Stomach (tissue), 9 donors: Measurements from ENCODE around the gene CBLIF. TPM values are rescaled to one million over a fixed set of nuclear protein-coding genes. Genes with fewer than 3 reads are reported as not detected.

Source experiments
- DNase-seq, 2 donors: peaks; one replicate each; pipeline versions ENCODE4 v3.0.0 to v3.0.0-alpha.2; 2013 to 2019
- H3K27ac ChIP-seq, 5 donors: fragments of 200-600 bp in 4 of 5; sonication (generic) in 4 of 5; one replicate each; pipeline ENCODE4 v1.5.1; 2013 to 2019; ENCODE audit warnings: mild to moderate bottlenecking in 1 of 5, moderate library complexity in 1 of 5
- H3K27me3 ChIP-seq, 3 donors: fragments of 200-600 bp; sonication (generic); one replicate each; pipeline ENCODE4 v1.5.1; 2017 to 2019; ENCODE audit warnings: mixed run types in 1 of 3
- H3K36me3 ChIP-seq, 4 donors: fragments of 200-600 bp; sonication (generic); 1 replicate in 3 of 4; 2 replicates in 1 of 4; pipeline ENCODE4 v1.5.1; 2016 to 2019
- H3K4me1 ChIP-seq, 4 donors: fragments of 200-600 bp; sonication (generic); one replicate each; pipeline ENCODE4 v1.5.1; 2016 to 2019
- H3K4me3 ChIP-seq, 4 donors: fragments of 200-600 bp; sonication (generic) in 3 of 4; one replicate each; pipeline ENCODE4 v1.5.1; 2016 to 2019; ENCODE audit warnings: mild to moderate bottlenecking in 1 of 4
- H3K9me3 ChIP-seq, 4 donors: fragments of 200-600 bp; sonication (generic); one replicate each; pipeline ENCODE4 v1.5.1; 2016 to 2019
- EP300 ChIP-seq: sonication (generic); formaldehyde crosslinking; IDR thresholded peaks from one replicate; pipeline ENCODE4 v1.6.1; 2017; ENCODE audit warnings: antibody characterized with exemption
- POLR2A ChIP-seq, 4 donors: fragments of 450-650 bp; IDR thresholded peaks; one replicate each; pipeline ENCODE4 v1.6.1; 2016; ENCODE audit warnings: antibody characterized with exemption in 4 of 4, control low read depth in 2 of 4, mild to moderate bottlenecking in 1 of 4, moderate library complexity in 1 of 4
- POLR2AphosphoS5 ChIP-seq, 3 donors: sonication (generic); formaldehyde crosslinking; IDR thresholded peaks; one replicate each; pipeline ENCODE4 v1.6.1; 2016; ENCODE audit warnings: antibody characterized with exemption in 3 of 3
- WGBS, 5 donors: extraction: QIAGEN DNeasy Blood & Tissue Kit in 3 of 5; methylation state at CpG; one replicate each; pipeline versions ENCODE4 v1.1.5 to v1.1.7; 2013 to 2018; 5-methylcytosine and 5-hydroxymethylcytosine counted together
- intact Hi-C: fragments of 100-400 bp; cut with DNase I; formaldehyde crosslinking; loops from one replicate; pipeline ENCODE4 v1.15.1; 2023; ENCODE audit warnings: low total_unique reads
- polyA plus RNA-seq, 3 donors: library from polyadenylated mRNA; stranded (reverse); fragments of 200-250 nt; gene quantifications; one replicate each; pipeline ENCODE4 v1.2.3, GENCODE V29; 2013
- total RNA-seq, 5 donors: library from RNA; depleted of rRNA; stranded (reverse); fragments of >200 nt; gene quantifications; one replicate each; pipeline versions ENCODE4 v1.1.0 to v1.2.3, GENCODE V29; 2014 to 2016
- TF ChIP-seq, protein P1 (sequence below), 7 experiments: fragments of 450-650 bp in 4 of 7; fragments of 200-600 bp in 3 of 7; sonication (generic) in 3 of 7; IDR thresholded peaks; one replicate each; pipeline ENCODE4 v1.5.1; 2016 to 2019; ENCODE audit warnings: antibody characterized with exemption in 7 of 7, control low read depth in 2 of 7, mild to moderate bottlenecking in 1 of 7
- donor health status: healthy with polysubstance abuse.
- donor health status: Bipolar disorder and iron deficiency.
- donor health status: healthy.

Gene CBLIF
- total and polyA plus RNA-seq, 8 donors, result 2.9 to 2,010 (median 629) TPM

DNA sequence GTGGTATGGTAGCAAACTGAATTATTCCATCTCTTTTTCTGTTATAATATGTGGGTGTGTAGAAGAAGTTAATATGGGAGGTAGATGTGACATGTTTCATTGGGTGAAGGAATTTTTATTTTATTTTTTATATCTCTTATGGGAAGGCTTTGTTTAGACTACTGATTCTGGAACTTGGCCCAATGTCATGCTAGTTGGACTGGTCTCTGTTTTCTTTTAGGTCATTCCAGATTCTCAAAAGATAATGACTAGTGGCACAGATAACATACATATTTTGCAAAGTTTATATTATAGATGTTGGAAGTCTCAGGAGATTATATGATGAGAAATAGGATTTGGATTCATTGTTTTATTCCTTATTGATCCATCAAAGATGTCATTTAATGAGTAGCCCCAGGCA is 32.0 kb upstream of the CBLIF start:
- TF ChIP-seq EP300 (no peak), POLR2A (IDR thresholded peaks at IDR 0.05) (no peak), POLR2AphosphoS5 (IDR thresholded peaks at IDR 0.05) (no peak)
- TF ChIP-seq, protein P1, sequence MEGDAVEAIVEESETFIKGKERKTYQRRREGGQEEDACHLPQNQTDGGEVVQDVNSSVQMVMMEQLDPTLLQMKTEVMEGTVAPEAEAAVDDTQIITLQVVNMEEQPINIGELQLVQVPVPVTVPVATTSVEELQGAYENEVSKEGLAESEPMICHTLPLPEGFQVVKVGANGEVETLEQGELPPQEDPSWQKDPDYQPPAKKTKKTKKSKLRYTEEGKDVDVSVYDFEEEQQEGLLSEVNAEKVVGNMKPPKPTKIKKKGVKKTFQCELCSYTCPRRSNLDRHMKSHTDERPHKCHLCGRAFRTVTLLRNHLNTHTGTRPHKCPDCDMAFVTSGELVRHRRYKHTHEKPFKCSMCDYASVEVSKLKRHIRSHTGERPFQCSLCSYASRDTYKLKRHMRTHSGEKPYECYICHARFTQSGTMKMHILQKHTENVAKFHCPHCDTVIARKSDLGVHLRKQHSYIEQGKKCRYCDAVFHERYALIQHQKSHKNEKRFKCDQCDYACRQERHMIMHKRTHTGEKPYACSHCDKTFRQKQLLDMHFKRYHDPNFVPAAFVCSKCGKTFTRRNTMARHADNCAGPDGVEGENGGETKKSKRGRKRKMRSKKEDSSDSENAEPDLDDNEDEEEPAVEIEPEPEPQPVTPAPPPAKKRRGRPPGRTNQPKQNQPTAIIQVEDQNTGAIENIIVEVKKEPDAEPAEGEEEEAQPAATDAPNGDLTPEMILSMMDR (IDR thresholded peaks at IDR 0.05), result no peak
- intact Hi-C loops, result no loop called here
- Histone ChIP-seq H3K4me1 (no peaks in the 10 kb centered on the region), H3K9me3 (no peaks in the 10 kb centered on the region), H3K4me3 (no peak overlapping the region), H3K27me3 (no peaks in the 10 kb centered on the region), H3K36me3 (no peaks in the 10 kb centered on the region), H3K27ac (no peak overlapping the region)
- no peak for DNase-seq

DNA sequence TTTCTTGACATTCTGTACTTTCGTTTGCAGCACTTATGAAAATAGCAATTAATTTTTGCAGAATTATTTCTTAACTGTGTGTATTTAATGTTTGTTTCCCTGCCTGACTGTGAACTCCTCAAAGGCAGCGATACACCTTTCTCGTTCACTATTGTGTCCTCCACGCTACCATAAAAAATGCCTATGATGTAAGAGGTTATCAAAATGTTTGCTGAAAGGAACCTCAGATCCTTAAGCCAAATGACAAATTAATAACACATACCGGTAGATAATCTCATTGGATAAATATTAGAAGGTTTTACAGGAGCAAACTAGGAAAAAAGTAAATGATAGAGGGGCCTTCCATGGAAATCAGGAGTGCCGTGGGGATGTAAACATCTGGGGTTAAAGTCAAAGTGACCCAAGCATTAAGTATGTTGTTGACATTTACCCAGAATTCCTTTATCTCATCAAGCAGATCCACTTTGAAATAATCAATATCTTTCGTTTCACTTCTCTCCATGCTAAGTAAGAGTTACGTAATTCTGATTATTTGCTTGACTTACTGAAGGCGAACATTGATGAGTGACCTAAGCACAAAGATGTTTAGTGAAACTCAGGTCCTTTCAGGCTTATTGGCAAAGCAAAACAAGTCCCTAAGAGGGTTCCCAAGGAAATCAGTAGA is 30.7 kb upstream of the CBLIF start:
- TF ChIP-seq EP300 (no peak), POLR2AphosphoS5 (IDR thresholded peaks at IDR 0.05) (peak in 2 of 3 donors; percentile 45 to 57)
- H3K27me3 ChIP-seq, result no peaks in the 10 kb centered on the region
- peak overlapping the region in 2 of 5 donors; percentile 12 to 41 for H3K27ac ChIP-seq
- DNase-seq, result peak in 1 of 2 donors; percentile 33
- no peaks in the 10 kb centered on the region for H3K4me1 ChIP-seq
- H3K9me3 ChIP-seq, result no peaks in the 10 kb centered on the region
- WGBS, 5 donors, result 20 to 36% (median 27%) methylated on average over 9 of the region's 9 CpGs
- no peak overlapping the region for H3K4me3 ChIP-seq
- H3K36me3 ChIP-seq, result no peaks in the 10 kb centered on the region
- intact Hi-C loops, result no loop called here

DNA sequence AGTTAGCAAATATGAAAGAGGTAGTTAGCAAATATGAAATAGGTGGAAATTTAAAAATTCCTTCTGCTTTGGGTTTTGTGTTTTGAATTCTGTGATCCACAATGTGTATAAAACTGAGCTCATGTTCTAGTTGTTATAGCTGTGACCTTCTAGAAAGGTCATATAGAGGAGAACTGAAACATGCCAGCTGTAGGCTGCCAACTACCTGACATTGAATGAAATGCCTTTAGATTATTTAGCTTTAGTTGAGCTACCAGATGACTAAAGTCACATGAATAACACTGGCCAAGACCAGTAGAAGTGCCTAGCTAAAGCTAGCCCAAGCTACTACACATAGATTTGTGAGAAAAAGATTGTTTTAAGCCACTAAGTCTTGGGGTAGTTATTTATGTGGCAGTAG is 26.8 kb upstream of the CBLIF start:
- no peak for DNase-seq
- no peaks in the 10 kb centered on the region for H3K36me3 ChIP-seq
- no peaks in the 10 kb centered on the region for H3K4me1 ChIP-seq
- TF ChIP-seq EP300, result no peak
- no peak for TF ChIP-seq POLR2AphosphoS5 (IDR thresholded peaks at IDR 0.05)
- TF ChIP-seq POLR2A (IDR thresholded peaks at IDR 0.05), result no peak
- TF ChIP-seq, protein P1 (IDR thresholded peaks at IDR 0.05), result no peak
- H3K27me3 ChIP-seq, result no peaks in the 10 kb centered on the region
- no peak overlapping the region for H3K4me3 ChIP-seq
- H3K27ac ChIP-seq, result no peak overlapping the region
- intact Hi-C loops, result no loop called here
- no peaks in the 10 kb centered on the region for H3K9me3 ChIP-seq

DNA sequence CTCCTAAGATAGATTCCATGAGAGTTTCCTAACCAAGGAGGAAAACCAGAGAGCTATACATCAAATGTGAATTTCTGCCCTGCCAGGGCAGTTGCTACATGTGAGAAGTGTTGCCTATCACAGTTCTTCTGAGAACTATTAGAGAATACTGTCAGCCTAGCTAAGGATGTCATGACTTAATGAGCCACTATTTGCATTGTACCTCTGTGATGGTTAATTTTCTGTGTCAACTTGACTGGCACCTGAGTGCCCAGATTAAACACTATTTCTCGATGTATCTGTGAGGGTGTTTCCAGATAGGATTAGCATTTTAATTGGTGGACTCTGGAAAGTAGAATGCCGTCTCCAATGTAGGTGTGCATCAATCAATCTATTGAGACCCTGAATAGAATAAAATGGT is 22.6 kb upstream of the CBLIF start:
- TF ChIP-seq EP300 (no peak), POLR2AphosphoS5 (IDR thresholded peaks at IDR 0.05) (no peak), POLR2A (IDR thresholded peaks at IDR 0.05) (no peak)
- TF ChIP-seq, protein P1 (IDR thresholded peaks at IDR 0.05), result no peak
- H3K9me3 ChIP-seq, result no peaks in the 10 kb centered on the region
- intact Hi-C loops, result no loop called here
- H3K27me3 ChIP-seq, result no peaks in the 10 kb centered on the region
- peaks cover 0 to 22% (median 0%) of the 10 kb centered on the region in 4 donors for H3K4me1 ChIP-seq
- no peak overlapping the region for H3K27ac ChIP-seq
- DNase-seq, result no peak
- H3K4me3 ChIP-seq, result no peak overlapping the region
- 66 to 77% (median 73%) methylated on average over 2 of the region's 2 CpGs for WGBS, 5 donors
- no peaks in the 10 kb centered on the region for H3K36me3 ChIP-seq

DNA sequence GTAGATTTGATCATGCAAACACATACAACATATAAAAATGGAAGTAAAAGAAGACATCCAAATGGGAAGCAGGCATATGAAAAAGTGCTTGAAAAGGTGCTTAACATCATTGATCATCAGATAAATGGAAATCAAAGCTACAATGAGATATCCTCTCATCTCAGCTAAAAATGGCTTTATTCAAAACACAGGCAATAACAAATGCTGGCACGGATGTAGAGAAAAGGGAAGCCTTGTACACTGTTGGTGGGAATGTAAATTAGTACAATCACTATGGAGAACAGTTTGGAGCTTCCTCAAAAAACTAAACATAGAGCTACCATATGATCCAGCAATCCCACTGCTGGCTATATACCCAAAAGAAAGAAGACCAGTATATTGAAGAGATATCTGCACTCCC is 21.5 kb upstream of the CBLIF start:
- 60 to 88% (median 84%) methylated on average over 1 of the region's 1 CpG for whole genome bisulfite sequencing, 5 donors

More for the DNA sequence above, 21.5 kb upstream of the CBLIF start:
- Histone ChIP-seq H3K27me3 (no peaks in the 10 kb centered on the region), H3K4me1 (peaks cover 0 to 22% (median 0%) of the 10 kb centered on the region in 4 donors), H3K9me3 (no peaks in the 10 kb centered on the region), H3K27ac (peak overlapping the region in 1 of 5 donors; percentile 74), H3K36me3 (no peaks in the 10 kb centered on the region), H3K4me3 (no peak overlapping the region)
- TF ChIP-seq, protein P1 (IDR thresholded peaks at IDR 0.05), result no peak
- TF ChIP-seq EP300, result no peak
- TF ChIP-seq POLR2AphosphoS5 (IDR thresholded peaks at IDR 0.05), result no peak
- TF ChIP-seq POLR2A (IDR thresholded peaks at IDR 0.05), result no peak
- intact Hi-C loops, result no loop called here
- no peak for DNase-seq
